Endothelial cell of umbilical vein (primary cell): Measurements from ENCODE around the gene PSTK. TPM values are rescaled to one million over a fixed set of nuclear protein-coding genes. Genes with fewer than 3 reads are reported as not detected.
A peak's percentile ranks its signal among the peaks of the same experiment; 100 is the strongest.

Experiments
- BruUV-seq: library from RNA; stranded (reverse); fragments of 400-500 nt; replicated peaks from 2 replicates; lab custom pipeline; 2021; lab: Mats Ljungman, UMichigan
- CTCF ChIA-PET: fragments of 300-600, 350-600 bp; sonication (Branson Sonifier 250); formaldehyde crosslinking; loops from one replicate; lab custom pipeline; 2021; ENCODE audit warnings: antibody characterized with exemption, inconsistent platforms; lab: Charles Lee
- POLR2A ChIA-PET: fragments of 300-600, 350-600 bp; sonication (Branson Sonifier 250); formaldehyde crosslinking; loops from one replicate; lab custom pipeline; 2021; ENCODE audit warnings: antibody characterized with exemption, inconsistent platforms; lab: Charles Lee
- DNase-seq: peaks from one replicate; pipeline ENCODE4 v3.0.0-alpha.2; 2011; ENCODE audit warnings: low read depth, low spot score
- FAIRE-seq: peaks from 2 replicates; lab custom pipeline; 2011; peaks lifted over from hg19 to GRCh38; lab: Jason Lieb, UNC
- H2AFZ ChIP-seq: 2 replicates; pipeline ENCODE4 v1.6.0; 2012; ENCODE audit warnings: low read depth, low read length, control low read depth, inconsistent platforms
- H3K27ac ChIP-seq: 2 replicates; pipeline ENCODE4 v1.5.1; 2011; ENCODE audit warnings: low read depth, mild to moderate bottlenecking, control low read depth, low read length, moderate library complexity; ENCODE audit not compliant: insufficient read depth
- H3K27me3 ChIP-seq, 2 experiments: 2 replicates each; pipeline versions ENCODE4 v1.6.0 to v1.6.1; 2011; ENCODE audit warnings: low read length in 2 of 2, mixed read lengths in 1 of 2; ENCODE audit not compliant: control insufficient read depth in 2 of 2, insufficient read depth in 2 of 2
- H3K36me3 ChIP-seq, 2 experiments: 2 replicates in 1 of 2; 3 replicates in 1 of 2; pipeline ENCODE4 v1.5.1; 2011; ENCODE audit warnings: low read length in 2 of 2, mild to moderate bottlenecking in 1 of 2, moderate library complexity in 1 of 2; ENCODE audit not compliant: control insufficient read depth in 2 of 2, insufficient read depth in 2 of 2; ENCODE audit errors: extremely low read depth in 1 of 2
- H3K4me1 ChIP-seq: 3 replicates; pipeline ENCODE4 v1.5.1; 2011; ENCODE audit warnings: mild to moderate bottlenecking, low read length; ENCODE audit not compliant: control insufficient read depth, insufficient read depth; ENCODE audit errors: extremely low read depth
- H3K4me2 ChIP-seq: 2 replicates; pipeline ENCODE4 v1.6.1; 2011; ENCODE audit warnings: low read length, control low read depth, mixed read lengths; ENCODE audit not compliant: insufficient read depth
- H3K4me3 ChIP-seq, 3 experiments: fragments of 200-600 bp in 1 of 3; sonication (generic), shearing (Covaris generic) in 1 of 3; replicated peaks in 1 of 3; 2 replicates each; pipeline ENCODE4 v1.5.1; 2011 to 2016; ENCODE audit warnings: control low read depth in 3 of 3, low read length in 3 of 3, mild to moderate bottlenecking in 2 of 3, inconsistent platforms in 1 of 3, low read depth in 1 of 3, moderate library complexity in 1 of 3; ENCODE audit not compliant: insufficient read depth in 1 of 3
- H3K79me2 ChIP-seq: 2 replicates; pipeline ENCODE4 v1.6.0; 2012; ENCODE audit warnings: low read length, inconsistent platforms; ENCODE audit not compliant: control insufficient read depth, insufficient read depth
- H3K9ac ChIP-seq: replicated peaks from 2 replicates; pipeline ENCODE3; 2011; ENCODE audit warnings: low read length, control low read depth; ENCODE audit not compliant: insufficient read depth; ENCODE audit errors: extremely low read depth
- H3K9me1 ChIP-seq: replicated peaks from 3 replicates; pipeline ENCODE4 v1.6.0; 2011; ENCODE audit warnings: mild to moderate bottlenecking, low read length; ENCODE audit not compliant: control insufficient read depth, insufficient read depth; ENCODE audit errors: extremely low read depth
- H3K9me3 ChIP-seq: replicated peaks from 2 replicates; pipeline ENCODE4 v1.5.1; 2012; ENCODE audit warnings: low read length, inconsistent platforms; ENCODE audit not compliant: control insufficient read depth, insufficient read depth
- H4K20me1 ChIP-seq: replicated peaks from 2 replicates; pipeline ENCODE3; 2011; ENCODE audit warnings: mild to moderate bottlenecking, low read length; ENCODE audit not compliant: control insufficient read depth, insufficient read depth; ENCODE audit errors: extremely low read depth
- EZH2 ChIP-seq: IDR thresholded peaks from 2 replicates; pipeline ENCODE4 v1.6.1; 2012; ENCODE audit warnings: borderline replicate concordance, low read depth, mild to moderate bottlenecking, moderate library complexity, low read length, inconsistent platforms; ENCODE audit not compliant: severe bottlenecking
- FOS ChIP-seq: IDR thresholded peaks from 2 replicates; pipeline ENCODE4 v1.6.1; 2011; ENCODE audit warnings: mild to moderate bottlenecking, low read length, moderate library complexity, borderline replicate concordance; ENCODE audit not compliant: insufficient read depth
- GATA2 ChIP-seq: IDR thresholded peaks from 2 replicates; pipeline ENCODE4 v1.7.0; 2011; ENCODE audit warnings: low read depth, mild to moderate bottlenecking, moderate library complexity, mixed read lengths, low read length; ENCODE audit not compliant: insufficient read length, insufficient read depth
- JUN ChIP-seq: IDR thresholded peaks from 2 replicates; pipeline ENCODE4 v1.6.1; 2011; ENCODE audit warnings: borderline replicate concordance, low read depth; ENCODE audit not compliant: insufficient read length, insufficient read depth
- MYC ChIP-seq: IDR thresholded peaks from one replicate; pipeline ENCODE4 v1.6.1; 2011; ENCODE audit warnings: mild to moderate bottlenecking, low read depth, low read length
- POLR2A ChIP-seq: IDR thresholded peaks from 2 replicates; pipeline ENCODE4 v1.6.1; 2012; ENCODE audit warnings: low read depth, mild to moderate bottlenecking, control low read depth, low read length
- POLR2AphosphoS5 ChIP-seq: IDR thresholded peaks from 2 replicates; pipeline ENCODE4 v1.6.1; 2012; ENCODE audit warnings: low read depth, mild to moderate bottlenecking, control low read depth, low read length, moderate library complexity; ENCODE audit not compliant: insufficient read depth
- dilution Hi-C: fragments of 300-500 bp; cut with MboI; formaldehyde crosslinking; loops from one replicate; pipeline ENCODE4 v1.15.0; 2019; ENCODE audit warnings: low sequenced_read_pairs; ENCODE audit not compliant: extremely low pct_ligation_motif_present
- intact Hi-C: fragments of 100-400 bp; cut with micrococcal nuclease; formaldehyde crosslinking; loops from one replicate; pipeline ENCODE4 v1.10.0; 2022
- polyA plus RNA-seq, 4 experiments: library from polyadenylated mRNA; depleted of rRNA in 3 of 4; stranded (reverse) in 3 of 4; unstranded in 1 of 4; fragments of >200 nt; gene quantifications; 2 replicates each; pipeline versions ENCODE4 v1.2.1 to v1.2.3, GENCODE V29; 2011 to 2012; ENCODE audit warnings: missing spikeins in 1 of 4
- total RNA-seq: library from RNA; stranded (reverse); gene quantifications from 2 replicates; pipeline ENCODE4 v1.2.3, GENCODE V29; 2021
- TF ChIP-seq, protein P1 (sequence below): IDR thresholded peaks from 2 replicates; pipeline ENCODE4 v1.6.1; 2011; ENCODE audit not compliant: insufficient read depth, insufficient read length
- TF ChIP-seq, protein P2 (sequence below), 2 donors: IDR thresholded peaks; 1 replicate in 1 of 2; 2 replicates in 1 of 2; pipeline ENCODE4 v1.5.1; 2011; ENCODE audit warnings: low read length in 2 of 2, mild to moderate bottlenecking in 2 of 2, moderate library complexity in 2 of 2, control low read depth in 1 of 2, inconsistent platforms in 1 of 2, low read depth in 1 of 2; ENCODE audit not compliant: insufficient read depth in 1 of 2; ENCODE audit errors: extremely low read depth in 1 of 2

The PSTK gene
- total and polyA plus RNA-seq, 2 donors (not counting 3 experiments of a cell fraction or from before 2014, with no cell fraction given): 2.2 to 2.7 TPM

DNA sequence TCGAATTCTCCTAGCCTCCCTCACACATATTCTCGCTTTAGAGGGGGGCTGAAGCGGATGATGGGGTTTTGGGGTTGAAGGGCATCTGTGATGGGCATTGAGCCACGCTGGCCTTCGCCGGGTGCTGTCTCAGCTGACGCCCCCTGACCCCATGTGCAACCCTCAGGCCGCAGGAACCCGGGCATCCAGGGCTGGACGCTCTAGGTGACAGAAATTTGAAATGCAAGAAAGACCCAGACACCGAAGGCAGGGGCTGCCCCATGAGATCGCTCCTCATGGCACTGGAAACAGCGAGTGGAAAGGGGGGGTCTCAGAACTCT, 25.5 kb upstream of the PSTK start:
- POLR2A ChIA-PET: no interaction called here
- CTCF ChIA-PET: interaction anchor here (0.9 kb wide), 1 partner anchor 100 kb away, joined by 3 read pairs; no protein-coding TSS in a partner anchor
- intact Hi-C loops: loop anchor here (1.0 to 2.0 kb wide), 6 partner anchors 26 to 306 kb away; partner anchors contain the start of genes FAM24B, IKZF5 and PSTK

GRCh38 chr10:122955892-122956291, 24.3 kb upstream of the PSTK start:
- CTCF ChIA-PET: interaction anchor here (1.0 to 1.4 kb wide), 3 partner anchors 21 to 25 kb away, joined by 3 to 4 read pairs (median 4); partner anchors contain the start of gene PSTK
- no TSS peak for BruUV-seq
- no peak overlapping the region for H2AFZ ChIP-seq

More for the DNA sequence above, 25.5 kb upstream of the PSTK start:
- FAIRE-seq: no peak
- DNase-seq: no peak
- Histone ChIP-seq H3K27me3 (no peaks in the 10 kb centered on the region), H3K9me3 (no peaks in the 10 kb centered on the region), H3K9ac (no peak overlapping the region), H3K27ac (no peak overlapping the region), H4K20me1 (no peaks in the 10 kb centered on the region), H3K4me1 (peaks cover 14% of the 10 kb centered on the region), H2AFZ (peak overlapping the region; percentile 98), H3K36me3 (no peaks in the 10 kb centered on the region), H3K4me2 (peak overlapping the region; percentile 33), H3K79me2 (peaks cover 12% of the 10 kb centered on the region), H3K9me1 (no peaks in the 10 kb centered on the region), H3K4me3 (no peak overlapping the region)
- BruUV-seq: no TSS peak
- dilution Hi-C loops: no loop called here
- no peak for TF ChIP-seq POLR2AphosphoS5
- no peak for TF ChIP-seq MYC
- TF ChIP-seq, protein P1, sequence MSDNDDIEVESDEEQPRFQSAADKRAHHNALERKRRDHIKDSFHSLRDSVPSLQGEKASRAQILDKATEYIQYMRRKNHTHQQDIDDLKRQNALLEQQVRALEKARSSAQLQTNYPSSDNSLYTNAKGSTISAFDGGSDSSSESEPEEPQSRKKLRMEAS: no peak

More at GRCh38 chr10:122955892-122956291, 24.3 kb upstream of the PSTK start:
- FAIRE-seq: no peak
- H3K4me2 ChIP-seq: no peak overlapping the region
- no peak for TF ChIP-seq JUN
- TF ChIP-seq POLR2A: no peak
- no peak for TF ChIP-seq MYC
- no peak for TF ChIP-seq EZH2
- TF ChIP-seq POLR2AphosphoS5: no peak
- TF ChIP-seq, protein P1: no peak
- no peak for TF ChIP-seq GATA2
- TF ChIP-seq, protein P2, sequence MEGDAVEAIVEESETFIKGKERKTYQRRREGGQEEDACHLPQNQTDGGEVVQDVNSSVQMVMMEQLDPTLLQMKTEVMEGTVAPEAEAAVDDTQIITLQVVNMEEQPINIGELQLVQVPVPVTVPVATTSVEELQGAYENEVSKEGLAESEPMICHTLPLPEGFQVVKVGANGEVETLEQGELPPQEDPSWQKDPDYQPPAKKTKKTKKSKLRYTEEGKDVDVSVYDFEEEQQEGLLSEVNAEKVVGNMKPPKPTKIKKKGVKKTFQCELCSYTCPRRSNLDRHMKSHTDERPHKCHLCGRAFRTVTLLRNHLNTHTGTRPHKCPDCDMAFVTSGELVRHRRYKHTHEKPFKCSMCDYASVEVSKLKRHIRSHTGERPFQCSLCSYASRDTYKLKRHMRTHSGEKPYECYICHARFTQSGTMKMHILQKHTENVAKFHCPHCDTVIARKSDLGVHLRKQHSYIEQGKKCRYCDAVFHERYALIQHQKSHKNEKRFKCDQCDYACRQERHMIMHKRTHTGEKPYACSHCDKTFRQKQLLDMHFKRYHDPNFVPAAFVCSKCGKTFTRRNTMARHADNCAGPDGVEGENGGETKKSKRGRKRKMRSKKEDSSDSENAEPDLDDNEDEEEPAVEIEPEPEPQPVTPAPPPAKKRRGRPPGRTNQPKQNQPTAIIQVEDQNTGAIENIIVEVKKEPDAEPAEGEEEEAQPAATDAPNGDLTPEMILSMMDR (IDR thresholded peaks at IDR 0.05; ENCODE audit: extremely low read depth in 1 of 2, insufficient read depth in 1 of 2, low read depth in 1 of 2, low read length in 2 of 2): no peak
- no peak for TF ChIP-seq FOS
- intact Hi-C loops: loop anchor here (2.0 kb wide), 3 partner anchors 105 to 307 kb away; no protein-coding TSS in a partner anchor
- H3K4me1 ChIP-seq: peaks cover 14% of the 10 kb centered on the region
- no peak for DNase-seq
- H3K4me3 ChIP-seq: no peak overlapping the region
- no peaks in the 10 kb centered on the region for H3K27me3 ChIP-seq
- peaks cover 12% of the 10 kb centered on the region for H3K79me2 ChIP-seq
- no peaks in the 10 kb centered on the region for H3K36me3 ChIP-seq
- no peak overlapping the region for H3K27ac ChIP-seq
- no peaks in the 10 kb centered on the region for H4K20me1 ChIP-seq
- H3K9me1 ChIP-seq: no peaks in the 10 kb centered on the region
- no peak overlapping the region for H3K9ac ChIP-seq
- POLR2A ChIA-PET: no interaction called here
- no peaks in the 10 kb centered on the region for H3K9me3 ChIP-seq
- dilution Hi-C loops: no loop called here
